ENCODE measurements around the gene LENG1.
A peak's percentile ranks its signal among the peaks of the same experiment; 100 is the strongest.
"Not testable (repeated sequence)": the region's sequence is repeated elsewhere in the genome, so short reads cannot be mapped to it uniquely, and the experiment has no call there.

Gene LENG1

DNA sequence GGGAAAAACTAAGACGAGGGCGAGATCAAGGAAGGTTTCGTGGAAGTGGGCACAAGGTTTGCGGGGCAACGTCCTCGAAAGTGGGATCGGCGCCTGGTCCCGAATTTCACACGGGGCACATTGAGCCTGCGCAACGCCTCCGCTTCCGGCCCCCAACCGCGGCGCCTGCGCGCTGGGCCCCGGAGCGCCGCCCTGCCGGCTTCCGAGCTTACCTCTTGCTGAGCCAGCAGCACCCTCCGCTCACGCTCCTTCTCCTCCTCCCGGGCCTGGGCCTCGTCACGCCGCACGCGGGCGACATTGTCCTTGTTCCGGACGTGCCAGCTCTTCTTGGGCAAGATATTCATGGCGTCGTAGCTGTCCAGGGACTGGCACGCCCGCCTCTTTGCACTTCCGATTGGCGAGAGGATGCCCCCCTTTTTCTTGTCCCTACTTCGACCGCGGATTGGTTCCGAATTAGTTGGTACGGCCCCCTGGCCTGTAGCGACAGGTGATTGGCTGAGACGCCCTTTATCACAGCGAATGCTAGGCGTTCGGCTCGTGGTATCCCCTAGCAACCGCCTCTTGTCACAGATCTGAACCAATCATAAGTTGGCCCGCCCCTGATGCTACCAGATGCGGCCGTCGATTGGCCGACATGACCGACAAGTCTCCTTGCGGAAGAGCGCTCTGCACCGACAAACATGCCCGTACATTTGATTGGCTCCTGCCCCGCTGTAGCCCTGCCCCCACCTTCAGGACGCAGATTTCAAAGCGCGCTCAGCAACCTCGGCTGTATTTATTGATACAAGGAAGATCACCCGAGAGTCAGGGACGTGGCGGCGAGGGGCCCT lies at the start of gene LENG1:
Gene LENG1 (minus strand): TSS at position 370 of the 830 bp plus-strand sequence. CDS start 26 bp downstream, at position 344.
- DNase-seq, result peak; percentile 99

DNA sequence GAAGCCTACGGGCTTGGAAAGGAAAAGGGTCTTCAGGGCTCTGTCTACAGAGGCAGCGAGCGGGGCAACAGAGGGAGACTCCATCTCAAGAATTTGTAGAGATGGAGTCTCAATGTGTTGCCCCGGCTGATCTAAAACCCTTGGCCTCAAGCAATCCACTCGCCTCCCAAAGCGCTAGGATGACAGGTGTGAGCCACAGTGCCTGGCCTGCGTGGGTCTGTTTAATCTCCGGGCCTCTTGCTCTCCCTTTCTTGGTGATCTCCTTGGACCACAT lies 49.2 kb upstream of the LENG1 start:
- no peak for DNase-seq

DNA sequence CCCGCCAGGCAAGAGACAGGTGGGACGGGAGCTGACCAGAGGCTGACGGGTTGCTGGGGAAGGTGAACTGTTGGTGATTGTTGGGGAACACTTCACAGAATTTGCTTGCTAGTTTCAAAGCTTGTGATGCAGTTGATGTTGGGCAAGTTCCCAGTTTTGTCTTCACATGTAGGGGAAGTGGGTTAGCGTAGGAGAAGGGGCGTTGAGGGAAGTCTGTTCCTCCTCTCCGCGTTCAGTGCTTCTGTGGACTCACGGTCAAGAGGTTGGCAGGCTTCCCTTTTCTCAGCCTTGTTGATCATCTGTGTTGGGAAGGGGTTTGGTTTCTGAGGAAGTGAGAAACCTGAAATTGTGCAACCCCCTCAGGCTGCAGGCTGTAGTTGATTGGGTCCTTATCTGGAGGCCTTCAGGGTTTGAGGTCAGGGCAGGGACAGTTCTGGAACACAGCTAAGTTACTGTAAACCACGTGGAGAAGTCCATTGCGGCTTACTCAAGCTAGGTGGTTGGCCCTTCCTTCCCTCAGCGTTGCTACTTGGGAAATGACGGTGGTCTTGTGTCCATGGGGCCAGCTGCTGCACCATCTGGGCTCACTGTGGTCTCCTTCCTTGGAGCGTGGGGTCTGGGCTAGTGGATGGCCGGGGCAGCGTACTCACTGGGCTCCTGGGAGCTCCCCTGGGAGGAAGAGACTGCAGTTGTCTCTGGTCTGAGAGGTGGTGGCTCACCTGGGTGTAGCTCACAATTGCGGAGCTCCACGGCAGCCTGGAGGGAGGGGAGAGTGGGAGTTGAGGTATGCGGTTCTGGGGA lies 48.7 kb upstream of the LENG1 start:
- DNase-seq, result peak; percentile 50

DNA sequence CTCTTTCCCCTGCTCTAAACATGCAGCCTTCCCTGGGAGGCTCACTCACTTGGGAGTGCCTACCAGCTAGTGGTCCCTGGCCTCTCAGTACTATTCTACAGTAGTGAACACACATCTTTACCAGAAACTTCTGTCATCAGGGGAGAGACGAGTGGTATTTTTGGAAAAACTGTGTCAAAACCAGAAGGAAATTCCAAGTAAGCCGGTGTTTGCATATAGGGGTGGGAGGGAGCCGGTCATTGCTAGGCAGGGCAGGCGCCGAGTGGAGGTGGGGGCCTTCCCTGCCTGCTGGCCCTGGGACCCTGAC lies 48.1 kb upstream of the LENG1 start:
- no peak for DNase-seq

DNA sequence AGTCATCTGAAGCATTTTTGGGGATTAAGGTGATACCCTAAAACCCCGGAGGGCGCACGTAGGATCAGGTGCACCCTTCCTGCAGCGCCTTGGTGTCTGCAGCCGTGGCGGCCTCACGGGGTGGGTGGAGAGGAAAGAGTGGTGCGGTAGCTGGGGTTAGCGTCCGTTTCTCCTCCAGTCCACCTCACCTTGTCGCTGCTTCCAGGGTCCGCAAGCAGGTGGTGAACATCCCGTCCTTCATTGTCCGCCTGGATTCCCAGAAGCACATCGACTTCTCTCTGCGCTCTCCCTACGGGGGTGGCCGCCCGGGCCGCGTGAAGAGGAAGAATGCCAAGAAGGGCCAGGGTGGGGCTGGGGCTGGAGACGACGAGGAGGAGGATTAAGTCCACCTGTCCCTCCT lies 47.7 kb upstream of the LENG1 start:
- not testable (repeated sequence) for DNase-seq

DNA sequence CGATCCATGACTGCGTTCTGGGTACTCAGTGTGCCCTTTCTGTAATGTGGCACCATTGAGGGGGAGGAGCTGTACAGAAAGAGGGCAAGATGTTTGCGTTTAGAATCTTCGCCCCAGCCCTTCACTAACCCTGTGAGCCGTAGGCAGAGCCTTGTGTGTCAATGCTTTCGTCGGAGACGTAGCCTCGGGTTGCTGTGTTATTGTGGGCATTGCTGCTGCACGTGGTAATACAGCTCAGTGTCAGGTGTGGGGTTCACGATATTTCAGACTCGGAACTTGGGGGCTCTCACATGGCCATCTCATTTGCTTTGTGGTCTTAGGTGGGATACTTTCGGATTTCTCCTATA lies 47.3 kb upstream of the LENG1 start:
- DNase-seq, result no peak

DNA sequence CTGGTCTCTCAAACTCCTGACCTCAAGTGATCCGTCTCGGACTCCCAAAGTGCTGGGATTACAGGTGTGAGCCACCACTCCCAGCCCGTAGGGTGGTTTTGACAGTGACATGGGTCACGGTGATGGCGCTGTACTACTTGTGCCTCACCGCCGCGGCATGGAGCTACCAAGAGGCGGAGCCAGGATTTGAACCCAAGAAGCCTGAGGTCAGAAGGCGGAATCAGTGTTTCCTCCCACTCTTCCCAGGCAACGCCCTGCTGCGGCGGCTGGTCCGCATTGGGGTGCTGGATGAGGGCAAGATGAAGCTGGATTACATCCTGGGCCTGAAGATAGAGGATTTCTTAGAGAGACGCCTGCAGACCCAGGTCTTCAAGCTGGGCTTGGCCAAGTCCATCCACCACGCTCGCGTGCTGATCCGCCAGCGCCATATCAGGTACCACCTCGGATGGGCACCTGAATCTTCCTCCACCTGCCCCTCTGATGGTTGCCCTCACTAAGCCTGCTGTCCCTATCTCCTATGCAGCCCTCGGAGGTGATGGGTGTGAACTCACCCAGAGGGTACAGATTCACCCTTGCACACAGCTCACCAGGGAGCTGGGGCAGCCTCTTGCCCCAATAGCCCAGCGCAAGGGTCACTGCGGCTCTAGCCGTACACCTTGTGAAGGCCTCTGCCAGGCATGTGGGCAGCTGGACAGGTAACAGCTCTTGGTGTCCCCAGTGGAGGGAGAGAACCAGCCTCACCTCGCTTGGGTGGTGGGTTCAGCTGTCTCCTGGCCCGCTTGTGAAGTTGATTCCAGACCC lies 46.7 kb upstream of the LENG1 start:
- DNase-seq, result no peak

DNA sequence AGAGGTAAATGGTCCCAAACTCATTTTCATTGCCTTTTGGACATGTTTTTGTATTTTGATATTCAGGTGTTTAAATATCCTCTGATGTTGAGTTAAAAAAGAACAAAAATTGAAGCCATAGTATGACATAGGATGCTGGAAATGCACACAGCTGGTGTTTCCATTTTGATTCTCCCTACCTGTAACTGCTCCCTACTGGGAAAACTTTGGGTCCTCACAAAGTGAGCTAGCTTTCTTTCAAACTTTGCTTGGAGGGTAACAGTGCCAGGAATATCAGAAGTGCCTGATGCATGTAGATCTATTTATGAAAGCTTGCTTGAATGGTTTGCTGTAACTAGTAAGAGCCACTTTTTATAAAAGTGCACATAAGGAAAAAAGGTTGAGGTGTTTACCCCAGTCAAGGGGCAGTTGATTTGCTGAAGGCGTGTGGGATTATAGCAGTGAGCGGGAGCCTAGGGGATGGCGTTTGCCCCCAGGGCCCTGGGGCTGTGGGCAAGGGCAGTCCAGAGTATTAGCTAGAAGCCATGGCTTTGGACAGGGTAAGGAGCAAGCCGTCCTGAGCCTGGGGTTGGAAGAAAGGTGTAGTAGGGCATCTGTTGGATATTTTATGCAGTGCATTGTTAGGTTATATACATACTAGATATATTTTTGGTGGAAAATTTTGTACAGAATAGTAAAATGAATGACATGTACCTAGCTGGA lies 45.4 kb upstream of the LENG1 start:
- DNase-seq, result no peak

DNA sequence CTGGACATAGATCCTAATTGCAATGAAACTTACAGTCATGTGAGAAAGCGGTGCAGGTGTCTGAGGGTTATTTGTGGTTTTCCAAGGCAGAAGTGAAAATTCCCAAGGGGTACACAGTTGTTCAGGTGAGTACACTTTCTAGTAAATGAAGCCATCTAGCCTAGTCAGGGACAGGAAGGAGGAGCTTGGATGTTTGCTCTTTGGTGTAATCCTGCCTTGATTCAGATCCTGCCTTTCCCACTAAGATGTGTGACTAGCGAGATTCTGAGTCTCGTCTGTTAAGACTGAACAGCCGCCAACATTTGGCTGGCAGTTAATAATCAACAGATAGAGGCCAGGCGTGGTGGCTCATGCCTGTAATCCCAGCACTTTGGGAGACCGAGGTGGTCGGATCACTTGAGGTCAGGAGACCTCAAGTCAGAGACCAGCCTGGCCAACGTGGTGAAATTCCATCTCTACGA lies 43.7 kb upstream of the LENG1 start:
- DNase-seq, result no peak

DNA sequence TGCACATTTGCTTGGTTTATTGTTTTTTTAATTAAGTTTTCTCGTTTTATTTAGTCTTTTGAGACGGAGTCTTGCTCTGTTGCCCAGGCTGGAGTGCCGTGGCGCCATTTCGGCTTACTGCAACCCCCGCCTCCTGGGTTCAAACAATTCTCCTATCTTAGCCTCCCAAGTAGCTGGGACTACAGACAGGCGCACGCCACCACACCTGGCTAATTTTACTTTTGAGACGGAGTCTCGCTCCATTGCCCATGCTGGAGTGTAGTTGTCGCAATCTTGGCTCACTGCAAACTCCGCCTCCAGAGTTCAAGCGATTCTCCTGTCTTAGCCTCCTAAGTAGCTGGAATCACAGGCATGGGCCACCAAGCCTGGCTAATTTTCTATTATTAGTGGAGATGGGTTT lies 42.5 kb upstream of the LENG1 start:
- DNase-seq, result no peak

DNA sequence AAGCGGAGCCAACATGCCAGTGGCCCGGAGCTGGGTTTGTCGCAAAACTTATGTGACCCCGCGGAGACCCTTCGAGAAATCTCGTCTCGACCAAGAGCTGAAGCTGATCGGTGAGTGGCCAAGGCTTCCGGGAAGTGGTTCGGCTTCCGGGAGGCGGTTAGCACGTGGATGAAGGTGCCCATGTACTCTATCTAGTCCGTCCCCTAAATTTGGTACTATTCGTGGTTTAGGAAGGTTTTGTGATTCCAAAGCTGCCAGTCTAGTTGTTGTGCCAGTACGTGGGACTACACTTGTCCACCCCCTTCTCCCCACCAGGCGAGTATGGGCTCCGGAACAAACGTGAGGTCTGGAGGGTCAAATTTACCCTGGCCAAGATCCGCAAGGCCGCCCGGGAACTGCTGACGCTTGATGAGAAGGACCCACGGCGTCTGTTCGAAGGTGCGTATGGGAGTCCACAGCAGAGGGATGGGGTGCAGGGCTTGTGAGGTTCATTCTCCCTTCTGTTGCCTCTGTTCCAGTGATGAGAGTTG lies 41.7 kb upstream of the LENG1 start:
- DNase-seq, result peak; percentile 12

DNA sequence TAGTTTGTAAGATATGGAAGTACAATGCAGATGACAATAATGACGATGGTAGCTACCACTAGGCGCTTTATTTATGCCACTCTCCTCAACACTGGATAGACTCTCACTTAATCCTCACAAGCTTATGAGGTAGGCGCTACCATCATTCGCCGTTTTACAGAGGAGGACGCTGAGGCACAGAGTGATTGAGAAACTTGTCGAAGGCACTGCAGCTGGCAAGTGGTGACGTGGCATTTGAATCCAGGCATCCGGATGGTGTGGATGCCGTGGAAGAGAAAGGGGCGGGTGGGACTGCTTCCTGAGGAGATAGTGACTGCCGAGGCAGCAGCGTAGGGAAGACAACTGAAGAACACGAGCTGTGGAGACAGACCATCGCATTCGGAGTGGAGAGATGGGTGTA lies 39.9 kb upstream of the LENG1 start:
- DNase-seq, result no peak

DNA sequence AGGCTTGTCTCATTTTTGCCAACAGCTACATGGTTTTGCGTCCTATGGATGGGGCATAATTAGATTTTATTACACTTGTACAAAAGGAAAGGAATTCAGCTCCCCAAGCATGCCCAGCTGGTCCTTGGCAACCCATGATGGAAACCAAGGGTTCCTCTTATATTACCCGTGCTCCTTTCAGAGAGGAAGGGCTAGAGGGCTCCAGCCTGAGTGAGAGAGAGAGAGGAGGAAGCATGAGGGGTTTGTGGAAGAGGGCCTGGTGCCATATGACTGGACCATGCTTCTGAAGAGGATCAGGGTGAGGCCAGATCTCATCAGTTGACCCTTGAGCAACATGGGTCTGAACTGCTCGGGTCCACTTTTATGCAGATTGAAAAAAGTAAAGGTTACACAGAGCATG lies 37.6 kb upstream of the LENG1 start:
- DNase-seq, result no peak

DNA sequence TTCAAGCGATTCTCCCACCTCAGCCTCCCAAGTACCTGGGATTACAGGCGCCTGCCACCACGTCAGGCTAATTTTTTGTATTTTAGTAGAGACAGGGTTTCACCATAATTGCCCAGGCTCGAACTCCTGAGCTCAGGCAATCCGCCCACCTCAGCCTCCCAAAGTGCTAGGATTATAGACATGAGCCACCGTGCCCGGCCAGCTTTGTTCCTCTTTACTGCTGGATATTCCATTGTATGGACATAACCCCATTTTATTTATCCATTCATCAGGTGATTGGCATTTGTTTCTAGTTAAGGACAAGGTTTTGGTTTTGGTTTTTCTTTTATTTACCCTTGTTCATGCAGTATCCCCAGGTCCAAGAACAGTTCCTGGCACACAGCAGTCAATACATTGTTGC lies 37.0 kb upstream of the LENG1 start:
- DNase-seq, result no peak

DNA sequence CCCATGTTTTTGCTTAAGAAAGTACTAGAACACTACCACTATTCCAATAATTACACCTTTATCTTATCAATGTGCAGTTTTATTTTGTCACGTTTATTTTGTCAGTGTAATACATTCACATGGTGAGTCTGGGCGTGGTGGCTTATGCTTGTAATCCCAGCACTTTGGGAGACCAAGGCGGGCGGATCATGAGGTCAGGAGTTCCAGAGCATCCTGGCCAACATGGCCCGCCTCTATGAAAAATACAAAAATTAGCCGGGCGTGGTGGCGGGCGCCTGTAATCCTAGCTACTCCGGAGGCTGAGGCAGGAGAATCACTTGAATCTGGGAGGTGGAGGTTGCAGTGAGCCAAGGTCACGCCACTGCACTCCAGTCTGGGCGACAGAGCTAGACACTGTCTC lies 34.9 kb upstream of the LENG1 start:
- not testable (repeated sequence) for DNase-seq

DNA sequence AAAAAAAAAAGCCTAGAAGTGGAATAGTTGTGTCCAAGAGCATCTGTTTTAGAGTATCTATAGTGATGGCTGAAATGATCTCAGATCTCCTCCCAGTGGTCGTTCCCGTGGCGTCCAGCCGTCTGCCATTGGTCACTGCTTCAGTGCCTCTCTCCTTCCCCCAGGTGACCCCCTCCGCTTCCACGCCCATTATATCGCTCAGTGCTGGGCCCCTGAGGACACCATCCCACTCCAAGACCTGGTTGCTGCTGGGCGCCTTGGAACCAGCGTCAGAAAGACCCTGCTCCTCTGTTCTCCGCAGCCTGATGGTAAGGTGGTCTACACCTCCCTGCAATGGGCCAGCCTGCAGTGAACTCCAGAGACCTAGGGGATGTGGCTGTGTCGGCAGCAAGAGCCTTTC lies 33.5 kb upstream of the LENG1 start:
- DNase-seq, result no peak

DNA sequence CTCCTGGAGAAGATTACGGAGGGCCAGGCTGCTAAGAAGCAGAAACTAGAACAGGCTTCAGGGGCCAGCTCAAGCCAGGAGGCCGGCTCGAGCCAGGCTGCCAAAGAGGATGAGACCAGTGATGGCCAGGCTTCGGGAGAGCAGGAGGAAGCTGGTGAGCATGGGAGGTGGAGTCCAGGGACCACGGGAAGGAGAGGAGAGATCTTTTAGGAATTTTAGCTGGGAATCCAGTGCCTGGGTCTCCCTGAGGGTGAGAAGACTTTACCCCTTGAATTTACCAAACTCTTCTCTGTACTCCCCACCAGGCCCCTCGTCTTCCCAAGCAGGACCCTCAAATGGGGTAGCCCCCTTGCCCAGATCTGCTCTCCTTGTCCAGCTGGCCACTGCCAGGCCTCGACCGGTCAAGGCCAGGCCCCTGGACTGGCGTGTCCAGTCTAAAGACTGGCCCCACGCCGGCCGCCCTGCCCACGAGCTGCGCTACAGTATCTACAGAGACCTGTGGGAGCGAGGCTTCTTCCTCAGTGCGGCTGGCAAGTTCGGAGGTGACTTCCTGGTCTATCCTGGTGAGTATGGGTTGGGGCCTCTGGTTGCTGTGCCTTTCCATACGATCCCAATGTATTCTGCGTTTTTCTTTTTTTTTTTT lies 32.4 kb upstream of the LENG1 start:
- DNase-seq, result no peak

DNA sequence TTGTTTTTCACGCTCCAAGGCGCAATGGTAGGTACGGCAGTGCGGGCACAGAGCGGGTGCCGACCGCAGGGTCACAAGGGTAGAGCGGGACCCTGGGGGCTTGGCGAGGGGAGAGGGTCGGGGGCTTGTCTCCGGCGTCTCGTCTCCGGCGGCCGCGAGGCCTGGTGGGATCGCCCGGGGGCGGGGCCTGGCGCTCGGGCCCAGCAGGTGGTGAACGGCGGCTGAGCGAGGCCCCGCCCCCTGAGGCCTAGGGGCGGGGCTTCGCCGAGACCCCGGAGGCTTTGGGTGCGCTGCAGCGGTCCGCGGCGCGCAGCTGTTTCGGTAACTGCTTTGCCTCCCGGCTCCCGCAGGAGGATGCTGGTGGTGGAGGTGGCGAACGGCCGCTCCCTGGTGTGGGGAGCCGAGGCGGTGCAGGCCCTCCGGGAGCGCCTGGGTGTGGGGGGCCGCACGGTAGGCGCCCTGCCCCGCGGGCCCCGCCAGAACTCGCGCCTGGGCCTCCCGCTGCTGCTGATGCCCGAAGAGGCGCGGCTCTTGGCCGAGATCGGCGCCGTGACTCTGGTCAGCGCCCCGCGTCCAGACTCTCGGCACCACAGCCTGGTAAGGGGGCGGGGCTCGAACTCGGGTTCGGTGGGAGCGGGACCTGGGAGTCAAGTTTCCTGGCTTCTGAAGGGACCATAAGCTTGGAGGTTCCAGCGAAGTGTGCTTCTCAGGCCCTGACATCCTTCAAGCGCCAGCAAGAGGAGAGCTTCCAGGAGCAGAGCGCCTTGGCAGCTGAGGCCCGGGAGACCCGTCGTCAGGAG lies 31.7 kb upstream of the LENG1 start, which contains the start of gene TSEN34:
Gene TSEN34 (plus strand): TSS at position 298 of the 800 bp plus-strand sequence. CDS start 57 bp downstream, at position 355.
- peak; percentile 86 for DNase-seq

DNA sequence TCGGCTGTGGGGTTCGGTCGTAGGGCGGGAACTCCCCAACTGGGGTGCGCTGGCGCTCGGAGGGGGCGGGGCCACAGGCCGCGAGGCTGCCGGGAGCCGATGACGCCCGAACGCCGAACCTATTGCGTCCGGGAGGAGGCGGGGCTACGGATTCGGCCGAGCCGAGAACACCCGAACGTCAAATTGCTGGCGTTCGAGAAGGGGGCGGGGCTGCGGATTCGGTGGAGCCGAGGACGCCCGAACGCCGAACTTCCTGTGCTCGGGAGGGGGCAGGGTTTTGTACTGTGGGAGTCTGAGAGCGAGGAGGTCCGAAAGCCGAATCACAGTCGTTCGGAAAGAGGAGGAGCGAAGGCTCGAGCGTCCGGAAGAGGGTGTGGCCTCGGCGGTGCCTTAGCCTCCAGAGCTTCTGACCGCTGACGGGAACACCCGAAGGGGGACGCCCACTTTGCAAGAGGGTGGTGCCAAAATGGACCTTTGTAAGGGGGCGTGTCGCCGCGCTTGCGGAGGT lies 31.0 kb upstream of the LENG1 start:
- peak; percentile 100 for DNase-seq

DNA sequence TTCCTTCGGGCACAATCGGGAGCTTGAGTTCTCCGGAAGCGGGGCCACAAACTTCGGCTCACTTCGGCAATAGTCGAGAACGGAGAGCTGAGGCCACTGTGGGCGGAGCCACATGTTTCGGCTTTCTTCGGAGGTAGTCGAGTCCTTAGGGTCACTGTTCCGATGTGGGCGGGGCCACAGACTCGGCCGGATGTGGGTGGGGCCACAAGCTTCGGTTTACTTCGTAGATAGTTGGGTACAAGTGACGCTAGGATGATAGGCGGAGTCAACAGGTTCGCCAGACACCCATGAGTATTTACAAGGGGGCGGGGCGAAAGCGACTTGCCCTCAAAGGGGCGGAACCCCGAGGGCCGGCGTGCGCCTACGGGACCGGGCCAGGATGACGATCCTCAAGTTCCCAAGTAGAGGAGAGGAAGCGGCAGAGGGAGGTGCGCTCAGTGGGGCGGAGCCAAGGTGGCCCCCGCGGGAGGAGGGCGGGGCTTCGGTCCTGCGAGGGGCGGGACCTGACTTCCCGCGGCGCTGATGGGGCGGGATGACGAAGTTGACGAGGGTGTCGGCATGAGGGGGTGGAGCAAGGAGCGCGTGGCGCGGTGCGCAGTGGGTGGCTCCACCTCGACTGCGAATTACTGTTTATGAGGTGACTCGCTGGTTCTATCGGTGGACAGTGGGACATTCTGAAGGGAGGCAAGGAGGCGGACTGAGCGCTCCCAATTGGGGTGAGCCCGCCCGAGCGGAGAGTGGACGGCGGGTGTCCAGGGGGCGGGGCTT lies 30.4 kb upstream of the LENG1 start:
- peak; percentile 100 for DNase-seq
